ENCODE results near the gene UBC. TPM values are rescaled to one million over a fixed set of nuclear protein-coding genes. Genes with fewer than 3 reads are reported as not detected.

The UBC gene
- total RNA-seq, 1 experiment from 2014 or later: 523 TPM

GRCh38 chr12:124938587-124938986 is 24.1 kb upstream of the UBC start:
- Histone ChIP-seq H2BK15ac (ENCODE audit: low read depth, low read length) (no peak overlapping the region), H3K14ac (ENCODE audit: insufficient read depth, low read length) (no peak overlapping the region), H3T11ph (ENCODE audit: low read length) (no peak overlapping the region), H4K5ac (ENCODE audit: insufficient read length, low read depth, low read length) (no peak overlapping the region), H3K23me2 (ENCODE audit: insufficient read length, low read depth, low read length, poor library complexity, severe bottlenecking) (peaks cover 10% of the 10 kb centered on the region), H4K8ac (replicated peaks; ENCODE audit: insufficient read length, low read depth, low read length) (no peak overlapping the region), H3K9me3 (ENCODE audit: control insufficient read depth, low read depth, low read length) (no peaks in the 10 kb centered on the region), H3K27ac (ENCODE audit: insufficient read length, low read depth, low read length) (no peak overlapping the region), H3K56ac (ENCODE audit: insufficient read length, low read depth, low read length) (no peak overlapping the region), H3K23ac (ENCODE audit: insufficient read length, low read depth, low read length) (no peak overlapping the region), H2BK120ac (ENCODE audit: low read depth, low read length, poor library complexity, severe bottlenecking) (no peak overlapping the region), H3K4me1 (ENCODE audit: insufficient read depth, low read length) (no peaks in the 10 kb centered on the region), H2AK5ac (ENCODE audit: insufficient read length, low read length) (no peak overlapping the region), H4K91ac (ENCODE audit: insufficient read length, low read depth, low read length) (no peak overlapping the region), H3K18ac (ENCODE audit: insufficient read length, low read depth, low read length) (no peak overlapping the region), H3K79me2 (ENCODE audit: insufficient read depth, low read length) (no peaks in the 10 kb centered on the region), H3K4me2 (ENCODE audit: insufficient read depth, insufficient read length, low read length) (peak overlapping the region; percentile 71), H4K20me1 (ENCODE audit: control insufficient read depth, insufficient read depth, insufficient read length) (no peaks in the 10 kb centered on the region), H3K9ac (ENCODE audit: extremely low read depth, insufficient read length, low read length) (peak overlapping the region; percentile 4), H2AFZ (ENCODE audit: low read length) (no peak overlapping the region), H3K27me3 (ENCODE audit: insufficient read depth, low read length) (no peaks in the 10 kb centered on the region), H2BK20ac (ENCODE audit: low read depth, low read length, poor library complexity, severe bottlenecking) (no peak overlapping the region), H2BK5ac (ENCODE audit: insufficient read length, low read length) (no peak overlapping the region), H3K4ac (ENCODE audit: low read depth, low read length) (no peak overlapping the region; the same call in 1 of the 2 replicates), H3K79me1 (ENCODE audit: insufficient read depth, low read depth, low read length, poor library complexity, severe bottlenecking) (no peaks in the 10 kb centered on the region), H2BK12ac (ENCODE audit: insufficient read length, low read depth, low read length) (no peak overlapping the region)
- no peak for DNase-seq
- H3K27ac Mint-ChIP-seq: peak overlapping the region in 1 of 3 experiments; percentile 66; a peak in 1 of 7 replicates
- peaks cover 9 to 11% of the 10 kb centered on the region in 2 experiments; a peak in 3 of 4 replicates for H3K4me1 Mint-ChIP-seq
- no peak for TF ChIP-seq CTCF (conservative IDR thresholded peaks at IDR 0.05)
- H3K36me3 Mint-ChIP-seq (ENCODE audit: insufficient read depth in 1 of 3, low read depth in 3 of 3): peaks cover 0 to 10% (median 5%) of the 10 kb centered on the region in 3 experiments; a peak in 5 of 7 replicates
- H3K9me3 Mint-ChIP-seq: no peaks in the 10 kb centered on the region
- WGBS (ENCODE audit: extremely low coverage, insufficient read length, low lambda C conversion rate): no CpG with 5 or more reads among the region's 6 CpGs
- H3K27me3 Mint-ChIP-seq (ENCODE audit: low read depth): no peaks in the 10 kb centered on the region
- H3K4me3 Mint-ChIP-seq: no peak overlapping the region

All from H9 (cell line).